Measurements from ENCODE around the gene KLK12.
A peak's percentile ranks its signal among the peaks of the same experiment; 100 is the strongest.

The KLK12 gene

DNA sequence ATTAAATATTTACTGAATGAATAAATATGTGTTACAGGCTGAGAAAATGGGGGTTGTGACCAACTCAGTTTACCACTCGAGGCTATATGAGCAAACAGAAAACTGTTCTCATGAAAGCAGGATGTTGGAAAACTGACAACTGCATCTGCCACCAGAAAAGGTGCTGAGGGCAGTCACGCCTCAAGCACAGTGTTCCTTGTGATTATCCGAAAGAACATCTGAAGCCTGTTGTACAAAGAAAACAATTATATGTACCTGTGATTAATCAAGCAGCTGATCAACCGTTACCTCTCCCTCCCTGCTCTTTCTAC, 36.2 kb upstream of the KLK12 start:
- Histone ChIP-seq H3K9me3 (ENCODE audit: control insufficient read depth, insufficient read depth, low read depth, low read length) (peaks cover 7% of the 10 kb centered on the region; the same call in 1 of the 2 replicates), H3K27ac (ENCODE audit: low read depth, low read length) (no peak overlapping the region), H3K9ac (ENCODE audit: low read length) (no peak overlapping the region), H3K36me3 (ENCODE audit: control insufficient read depth, insufficient read depth, low read length) (no peaks in the 10 kb centered on the region), H3K4me3 (ENCODE audit: low read depth, low read length) (no peak overlapping the region), H3K4me1 (ENCODE audit: control insufficient read depth, insufficient read depth, low read length) (0 out of 2 replicates have a peak, but pooled peaks cover 2% of the 10 kb centered on the region), H3K27me3 (ENCODE audit: control insufficient read depth, insufficient read depth, low read length) (peaks cover 6% of the 10 kb centered on the region; the same call in 1 of the 2 replicates)

DNA sequence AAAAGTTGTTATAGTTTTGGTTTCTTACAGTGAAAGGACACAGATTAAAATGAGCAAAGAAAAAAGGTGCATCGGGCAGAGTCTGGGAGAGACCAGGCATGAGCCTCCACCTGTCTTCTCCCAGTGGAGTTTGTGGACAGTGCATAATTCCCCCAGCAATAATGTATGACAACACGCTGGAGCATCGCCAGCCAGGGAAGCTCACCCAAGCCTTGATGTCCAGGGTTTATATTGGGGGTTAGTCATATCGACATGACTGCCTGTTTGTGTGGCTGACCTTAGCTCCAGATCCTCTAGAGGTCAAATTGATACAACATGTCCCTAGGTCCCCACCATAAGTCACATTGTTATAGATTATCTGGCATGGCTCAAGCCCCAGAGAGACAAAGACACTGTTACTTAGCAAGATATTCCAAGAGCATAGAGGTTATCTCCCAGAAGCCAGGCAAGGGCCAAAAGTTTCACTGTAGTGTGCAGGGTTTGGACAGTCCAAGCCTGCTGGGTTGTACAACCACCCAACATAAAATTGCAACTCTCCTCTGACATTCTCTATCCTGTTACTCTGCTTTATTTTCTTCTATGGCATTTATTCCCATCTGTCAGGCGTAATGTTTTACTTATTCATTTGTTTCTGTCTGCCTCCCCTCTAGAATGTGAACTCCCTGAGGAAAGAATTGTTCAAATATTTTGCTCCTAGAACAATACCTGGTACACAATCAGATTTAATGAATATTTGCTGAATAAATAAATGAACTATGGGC, 35.7 kb upstream of the KLK12 start:
- Histone ChIP-seq H3K36me3 (ENCODE audit: control insufficient read depth, insufficient read depth, low read length) (no peaks in the 10 kb centered on the region), H3K4me3 (ENCODE audit: low read depth, low read length) (no peak overlapping the region), H3K9me3 (ENCODE audit: control insufficient read depth, insufficient read depth, low read depth, low read length) (peaks cover 7% of the 10 kb centered on the region; the same call in 1 of the 2 replicates), H3K9ac (ENCODE audit: low read length) (no peak overlapping the region), H3K27me3 (ENCODE audit: control insufficient read depth, insufficient read depth, low read length) (peaks cover 11% of the 10 kb centered on the region; the same call in 1 of the 2 replicates), H3K27ac (ENCODE audit: low read depth, low read length) (no peak overlapping the region), H3K4me1 (ENCODE audit: control insufficient read depth, insufficient read depth, low read length) (peaks cover 7% of the 10 kb centered on the region; the same call in 1 of the 2 replicates)

DNA sequence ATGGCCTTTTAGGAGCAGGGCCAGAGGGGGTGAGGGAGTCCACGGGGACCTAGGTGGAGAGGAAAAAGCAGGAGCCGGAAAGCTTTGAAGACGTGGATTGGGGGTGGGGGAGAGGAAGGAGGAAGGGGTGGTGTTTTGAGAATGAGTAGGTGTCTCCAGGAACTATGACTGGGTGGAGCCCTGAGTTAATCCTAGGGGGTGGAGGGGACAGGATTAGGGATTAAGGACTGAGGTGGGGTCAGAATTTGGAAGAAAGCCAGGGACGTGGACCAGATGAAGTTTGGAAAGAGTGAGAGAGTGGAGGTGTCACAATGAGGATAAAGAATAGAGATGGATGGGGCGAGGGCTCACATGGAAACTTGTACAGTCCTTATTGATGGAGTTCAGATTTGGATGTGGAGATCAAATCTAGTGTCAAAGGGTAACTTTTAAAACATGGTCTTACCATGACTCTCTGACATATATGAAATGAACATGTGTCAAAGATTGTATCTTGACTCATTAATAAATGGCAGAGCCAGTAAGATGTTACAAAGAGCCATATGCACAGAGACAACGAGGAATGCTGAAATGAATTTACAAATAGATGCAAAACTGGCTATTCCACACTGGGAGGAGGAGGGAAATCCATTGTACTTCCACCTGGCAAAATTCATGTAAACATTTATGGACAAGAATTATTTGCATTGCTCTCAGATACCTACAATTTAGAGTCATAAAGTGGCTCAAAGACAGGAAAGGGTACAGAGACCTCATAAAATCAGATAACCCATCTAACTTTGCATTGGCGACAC, 31.8 kb upstream of the KLK12 start:
- H3K4me3 ChIP-seq (ENCODE audit: low read depth, low read length) = no peak overlapping the region
- H3K4me1 ChIP-seq (ENCODE audit: control insufficient read depth, insufficient read depth, low read length) = peaks cover 7% of the 10 kb centered on the region; the same call in 1 of the 2 replicates
- H3K9me3 ChIP-seq (ENCODE audit: control insufficient read depth, insufficient read depth, low read depth, low read length) = 0 out of 2 replicates have a peak, but pooled peaks cover 2% of the 10 kb centered on the region
- no peak overlapping the region for H3K27ac ChIP-seq (ENCODE audit: low read depth, low read length)
- no peak overlapping the region for H3K9ac ChIP-seq (ENCODE audit: low read length)
- H3K36me3 ChIP-seq (ENCODE audit: control insufficient read depth, insufficient read depth, low read length) = no peaks in the 10 kb centered on the region
- H3K27me3 ChIP-seq (ENCODE audit: control insufficient read depth, insufficient read depth, low read length) = peaks cover 11% of the 10 kb centered on the region; the same call in 1 of the 2 replicates

DNA sequence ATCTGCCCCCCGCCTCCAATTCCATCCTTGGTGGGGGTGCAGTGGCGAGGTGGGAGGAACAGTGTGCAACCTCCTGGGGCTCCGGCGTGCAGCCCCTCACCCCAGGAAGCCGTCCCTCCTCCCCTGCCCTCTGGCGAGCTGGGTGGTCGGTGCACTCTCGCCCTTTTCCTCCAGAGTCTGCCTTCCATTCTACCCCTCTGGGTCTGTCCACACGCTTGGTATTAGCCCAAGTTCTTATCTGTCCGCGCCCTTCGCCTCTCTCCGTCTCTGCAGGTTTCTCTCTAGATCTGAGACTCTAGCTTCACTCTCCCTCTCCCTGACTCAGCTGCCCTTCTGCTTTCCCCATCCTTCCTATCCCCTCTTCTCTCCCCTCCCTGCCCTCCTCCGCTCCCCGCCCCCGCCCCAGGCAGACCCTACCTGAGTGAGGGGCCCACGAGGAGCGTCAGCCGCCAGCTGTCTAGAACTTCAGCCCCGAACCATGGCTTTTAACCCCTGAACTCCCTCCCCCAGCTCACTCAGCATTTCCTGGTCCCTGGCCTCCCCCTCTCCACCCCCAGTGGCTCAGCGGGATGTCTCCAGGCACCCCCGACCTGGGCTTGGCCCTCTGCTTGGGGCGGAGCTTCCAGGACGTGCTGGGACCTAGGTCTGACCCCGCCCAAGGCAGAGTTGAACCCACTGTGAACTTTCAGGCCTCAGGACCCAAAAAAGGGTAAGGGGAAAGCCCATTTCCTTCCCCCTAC, 30.6 kb upstream of the KLK12 start:
- H3K9me3 ChIP-seq (ENCODE audit: control insufficient read depth, insufficient read depth, low read depth, low read length) = 0 out of 2 replicates have a peak, but pooled peaks cover 2% of the 10 kb centered on the region

DNA sequence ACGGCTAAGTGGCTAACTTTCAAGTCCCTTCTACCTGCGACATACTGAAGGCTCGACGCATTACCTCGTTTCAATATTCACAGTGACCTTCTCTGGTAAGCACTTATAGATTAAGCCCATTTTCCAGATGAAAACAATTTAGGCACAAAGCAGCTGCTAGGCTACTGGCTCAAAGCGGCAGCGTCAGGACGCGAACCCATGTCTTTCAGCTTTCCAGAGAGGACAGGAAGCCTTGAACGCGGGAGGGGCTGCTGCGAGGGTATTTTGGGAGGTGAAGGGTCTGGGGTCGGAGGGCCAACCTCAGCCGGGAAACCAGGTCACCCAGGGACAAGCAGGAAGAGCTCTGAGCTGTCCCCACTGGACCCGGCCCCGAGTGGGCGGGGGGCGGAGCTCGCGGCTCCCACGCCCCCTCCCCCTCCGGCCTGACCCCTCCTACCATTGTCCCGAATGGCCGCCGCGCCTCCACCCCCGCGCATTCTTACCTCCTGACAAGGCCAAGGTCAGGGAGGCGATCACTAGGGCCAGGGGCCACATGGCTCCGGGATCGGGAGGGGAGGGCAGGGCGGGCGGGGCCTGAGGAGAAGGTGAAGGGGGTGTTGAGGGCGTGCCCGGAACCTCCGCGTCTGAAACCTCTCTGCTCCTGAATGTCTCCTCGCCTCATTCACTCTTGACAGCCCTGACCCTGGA, 29.9 kb upstream of the KLK12 start, which contains the start of gene KLK13:
Gene KLK13 (minus strand): TSS at position 559 of the 687 bp plus-strand sequence. CDS start 25 bp downstream, at position 534.
- no peak within 1 kb of the TSS for H3K9ac ChIP-seq (ENCODE audit: low read length)
- H3K36me3 ChIP-seq (ENCODE audit: control insufficient read depth, insufficient read depth, low read length) = no peaks in the 10 kb centered on the region
- peaks cover 8% of the 10 kb centered on the region; the same call in 1 of the 2 replicates for H3K27me3 ChIP-seq (ENCODE audit: control insufficient read depth, insufficient read depth, low read length)
- peaks cover 7% of the 10 kb centered on the region; the same call in 1 of the 2 replicates for H3K4me1 ChIP-seq (ENCODE audit: control insufficient read depth, insufficient read depth, low read length)
- no peak within 1 kb of the TSS for H3K27ac ChIP-seq (ENCODE audit: low read depth, low read length)
- 0 out of 2 replicates have a peak, but pooled peaks cover 2% of the 10 kb centered on the region for H3K9me3 ChIP-seq (ENCODE audit: control insufficient read depth, insufficient read depth, low read depth, low read length)
- H3K4me3 ChIP-seq (ENCODE audit: low read depth, low read length) = peak within 1 kb of the TSS; percentile 68

More for the DNA sequence above, 30.6 kb upstream of the KLK12 start:
- H3K9ac ChIP-seq (ENCODE audit: low read length) = no peak overlapping the region
- H3K4me1 ChIP-seq (ENCODE audit: control insufficient read depth, insufficient read depth, low read length) = peaks cover 7% of the 10 kb centered on the region; the same call in 1 of the 2 replicates
- H3K27ac ChIP-seq (ENCODE audit: low read depth, low read length) = no peak overlapping the region
- no peaks in the 10 kb centered on the region for H3K36me3 ChIP-seq (ENCODE audit: control insufficient read depth, insufficient read depth, low read length)
- peaks cover 9% of the 10 kb centered on the region; the same call in 1 of the 2 replicates for H3K27me3 ChIP-seq (ENCODE audit: control insufficient read depth, insufficient read depth, low read length)
- peak overlapping the region; percentile 68 for H3K4me3 ChIP-seq (ENCODE audit: low read depth, low read length)

DNA sequence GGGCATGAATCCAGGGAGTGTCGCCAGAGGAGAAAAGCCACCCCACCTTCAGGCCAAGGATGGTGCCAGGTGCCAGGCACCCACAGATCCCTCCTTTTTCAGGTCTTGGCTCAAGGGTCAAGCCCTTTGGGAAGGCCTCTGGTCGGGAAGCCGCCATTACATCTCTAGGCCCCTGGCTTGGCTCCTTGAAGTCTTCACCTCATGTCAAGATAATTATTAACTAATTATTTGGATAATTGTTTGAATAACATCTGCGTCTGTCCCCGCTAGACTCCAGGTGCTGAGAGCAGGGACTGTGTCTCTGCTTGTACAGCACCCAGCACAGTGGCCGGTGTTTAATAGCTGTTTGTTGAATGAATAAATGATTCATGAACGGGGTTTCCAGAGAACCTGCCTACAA, 28.9 kb upstream of the KLK12 start:
- Histone ChIP-seq H3K4me3 (ENCODE audit: low read depth, low read length) (no peak overlapping the region), H3K27me3 (ENCODE audit: control insufficient read depth, insufficient read depth, low read length) (peaks cover 8% of the 10 kb centered on the region; the same call in 1 of the 2 replicates), H3K36me3 (ENCODE audit: control insufficient read depth, insufficient read depth, low read length) (no peaks in the 10 kb centered on the region), H3K9ac (ENCODE audit: low read length) (no peak overlapping the region), H3K9me3 (ENCODE audit: control insufficient read depth, insufficient read depth, low read depth, low read length) (no peaks in the 10 kb centered on the region), H3K27ac (ENCODE audit: low read depth, low read length) (no peak overlapping the region), H3K4me1 (ENCODE audit: control insufficient read depth, insufficient read depth, low read length) (peaks cover 7% of the 10 kb centered on the region; the same call in 1 of the 2 replicates)

DNA sequence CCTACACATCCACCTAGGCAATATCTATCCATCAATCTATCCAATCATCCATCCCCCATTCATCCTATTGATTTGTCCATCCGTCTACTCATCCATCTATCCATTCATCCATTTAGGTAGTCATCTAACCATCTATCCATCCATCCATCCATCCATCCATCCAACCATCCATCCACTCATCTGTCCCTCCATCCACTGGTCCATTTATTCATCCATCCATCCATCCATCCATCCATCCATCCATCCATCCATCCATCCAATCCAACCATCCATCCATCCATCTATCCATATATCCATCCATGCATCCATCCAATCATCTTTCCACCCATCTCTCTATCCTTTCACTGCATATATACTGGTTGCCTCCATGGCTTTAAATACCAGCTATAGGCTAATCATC, 26.2 kb upstream of the KLK12 start:
- H3K4me1 ChIP-seq (ENCODE audit: control insufficient read depth, insufficient read depth, low read length) = peaks cover 4% of the 10 kb centered on the region; the same call in 1 of the 2 replicates
- H3K4me3 ChIP-seq (ENCODE audit: low read depth, low read length) = no peak overlapping the region
- no peaks in the 10 kb centered on the region for H3K36me3 ChIP-seq (ENCODE audit: control insufficient read depth, insufficient read depth, low read length)
- H3K27me3 ChIP-seq (ENCODE audit: control insufficient read depth, insufficient read depth, low read length) = peaks cover 4% of the 10 kb centered on the region; the same call in 1 of the 2 replicates
- H3K9ac ChIP-seq (ENCODE audit: low read length) = no peak overlapping the region
- H3K9me3 ChIP-seq (ENCODE audit: control insufficient read depth, insufficient read depth, low read depth, low read length) = no peaks in the 10 kb centered on the region
- H3K27ac ChIP-seq (ENCODE audit: low read depth, low read length) = no peak overlapping the region

DNA sequence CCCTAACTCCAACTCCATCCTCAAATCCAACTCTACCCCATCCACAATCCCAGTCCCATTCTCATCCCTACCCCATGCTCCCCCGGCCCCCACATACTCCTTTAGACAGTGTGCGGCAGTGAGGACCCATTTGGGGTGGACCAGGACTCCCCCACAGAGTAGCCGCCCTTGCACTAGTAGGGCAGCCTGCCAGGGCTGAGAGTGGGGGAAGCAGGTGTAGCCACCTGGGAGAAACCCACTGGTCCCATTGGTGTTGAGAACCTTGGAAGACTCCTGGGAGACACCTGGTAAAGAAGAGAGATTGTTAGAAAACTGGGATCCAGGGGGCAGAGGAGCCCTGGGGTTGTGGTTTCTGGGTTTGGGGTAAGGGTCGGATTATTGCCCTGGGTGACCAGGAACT, 25.5 kb upstream of the KLK12 start:
- H3K36me3 ChIP-seq (ENCODE audit: control insufficient read depth, insufficient read depth, low read length) = no peaks in the 10 kb centered on the region
- no peaks in the 10 kb centered on the region for H3K27me3 ChIP-seq (ENCODE audit: control insufficient read depth, insufficient read depth, low read length)
- no peak overlapping the region for H3K9ac ChIP-seq (ENCODE audit: low read length)
- H3K4me1 ChIP-seq (ENCODE audit: control insufficient read depth, insufficient read depth, low read length) = no peaks in the 10 kb centered on the region
- H3K4me3 ChIP-seq (ENCODE audit: low read depth, low read length) = no peak overlapping the region
- H3K27ac ChIP-seq (ENCODE audit: low read depth, low read length) = no peak overlapping the region
- H3K9me3 ChIP-seq (ENCODE audit: control insufficient read depth, insufficient read depth, low read depth, low read length) = no peaks in the 10 kb centered on the region

DNA sequence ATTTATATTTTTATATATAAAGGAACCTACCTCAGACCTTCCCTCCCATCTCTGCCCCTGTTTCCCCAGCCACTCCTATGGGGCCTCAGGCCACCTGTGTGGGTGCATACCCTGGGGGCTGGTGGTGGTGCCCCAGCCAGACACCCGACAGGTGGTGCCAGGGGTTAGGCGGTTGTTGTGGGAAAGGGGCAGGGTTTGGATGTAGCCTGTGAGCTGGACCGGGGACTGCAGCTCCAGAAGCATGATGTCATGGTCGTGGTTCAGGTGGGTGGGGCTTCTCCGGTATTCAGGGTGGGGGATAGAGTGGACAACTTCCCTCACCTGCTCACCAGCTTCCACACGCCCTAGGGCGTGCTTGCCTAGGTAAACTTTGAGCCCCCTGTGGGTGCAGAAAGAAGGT, 24.9 kb upstream of the KLK12 start:
- H3K27ac ChIP-seq (ENCODE audit: low read depth, low read length) = no peak overlapping the region
- no peaks in the 10 kb centered on the region for H3K4me1 ChIP-seq (ENCODE audit: control insufficient read depth, insufficient read depth, low read length)
- H3K4me3 ChIP-seq (ENCODE audit: low read depth, low read length) = no peak overlapping the region
- H3K27me3 ChIP-seq (ENCODE audit: control insufficient read depth, insufficient read depth, low read length) = no peaks in the 10 kb centered on the region
- no peaks in the 10 kb centered on the region for H3K9me3 ChIP-seq (ENCODE audit: control insufficient read depth, insufficient read depth, low read depth, low read length)
- H3K36me3 ChIP-seq (ENCODE audit: control insufficient read depth, insufficient read depth, low read length) = no peaks in the 10 kb centered on the region
- H3K9ac ChIP-seq (ENCODE audit: low read length) = no peak overlapping the region

DNA sequence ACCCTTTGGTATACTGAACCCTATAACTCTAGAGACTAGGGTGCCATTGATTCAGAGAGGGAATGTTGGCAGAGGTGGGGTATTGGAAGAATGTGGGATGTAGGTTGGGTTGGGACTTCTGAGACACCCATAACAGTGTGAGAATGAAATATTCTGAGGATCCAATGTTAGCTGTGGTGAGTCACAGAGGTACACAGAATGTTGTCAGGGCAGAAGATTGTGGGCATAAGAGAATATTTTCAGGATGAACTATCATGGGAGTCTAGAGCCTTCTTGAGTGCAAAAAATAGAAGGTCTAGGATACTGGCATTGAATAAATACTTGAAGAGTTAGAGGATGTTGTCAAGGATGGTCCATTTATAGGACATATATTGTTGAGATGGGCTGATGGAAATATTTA, 21.1 kb upstream of the KLK12 start:
- Histone ChIP-seq H3K9me3 (ENCODE audit: control insufficient read depth, insufficient read depth, low read depth, low read length) (no peaks in the 10 kb centered on the region), H3K4me3 (ENCODE audit: low read depth, low read length) (no peak overlapping the region), H3K36me3 (ENCODE audit: control insufficient read depth, insufficient read depth, low read length) (no peaks in the 10 kb centered on the region), H3K27ac (ENCODE audit: low read depth, low read length) (no peak overlapping the region), H3K9ac (ENCODE audit: low read length) (no peak overlapping the region), H3K4me1 (ENCODE audit: control insufficient read depth, insufficient read depth, low read length) (peaks cover 6% of the 10 kb centered on the region; the same call in 1 of the 2 replicates), H3K27me3 (ENCODE audit: control insufficient read depth, insufficient read depth, low read length) (peaks cover 5% of the 10 kb centered on the region; the same call in 1 of the 2 replicates)

Data from HUES6 (cell line).